ENCODE measurements around the gene PTGS1.

Gene PTGS1

DNA sequence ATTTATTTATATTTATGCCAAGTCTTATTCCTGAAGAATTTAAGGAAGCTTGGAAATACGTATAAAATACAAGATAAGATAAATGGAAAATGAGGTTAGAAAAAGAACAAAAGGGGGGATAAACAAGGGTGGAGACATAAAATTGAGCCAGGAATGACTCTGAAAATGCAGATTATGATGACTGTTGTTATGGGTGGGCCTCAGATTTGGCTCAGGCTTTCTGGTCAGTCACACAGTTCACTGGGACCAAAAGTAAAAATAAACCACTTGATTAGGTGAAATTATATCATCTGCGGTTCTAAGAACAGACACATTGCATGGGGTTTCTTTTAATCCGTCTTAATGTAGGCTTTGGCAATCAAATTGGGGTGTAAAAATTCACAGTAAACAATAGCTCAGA lies 55.9 kb downstream of the PTGS1 start (continued):
- TF ChIP-seq HOXD13 (CRISPR knock-in tag; IDR thresholded peaks at IDR 0.05; ENCODE audit: borderline replicate concordance) (no peak), TRIM28 (IDR thresholded peaks at IDR 0.05; ENCODE audit: borderline replicate concordance, low read length) (no peak), ZNF596 (tag by site-specific recombination; IDR thresholded peaks at IDR 0.05) (no peak), ZNF501 (tag by site-specific recombination; IDR thresholded peaks at IDR 0.05) (no peak), ZNF324 (tag by site-specific recombination; IDR thresholded peaks at IDR 0.05) (no peak), ZNF658 (tag by site-specific recombination; IDR thresholded peaks at IDR 0.05) (no peak), ZNF830 (tag by site-specific recombination; IDR thresholded peaks at IDR 0.05; ENCODE audit: low read depth) (no peak)
- TF ChIP-seq, protein P1, sequence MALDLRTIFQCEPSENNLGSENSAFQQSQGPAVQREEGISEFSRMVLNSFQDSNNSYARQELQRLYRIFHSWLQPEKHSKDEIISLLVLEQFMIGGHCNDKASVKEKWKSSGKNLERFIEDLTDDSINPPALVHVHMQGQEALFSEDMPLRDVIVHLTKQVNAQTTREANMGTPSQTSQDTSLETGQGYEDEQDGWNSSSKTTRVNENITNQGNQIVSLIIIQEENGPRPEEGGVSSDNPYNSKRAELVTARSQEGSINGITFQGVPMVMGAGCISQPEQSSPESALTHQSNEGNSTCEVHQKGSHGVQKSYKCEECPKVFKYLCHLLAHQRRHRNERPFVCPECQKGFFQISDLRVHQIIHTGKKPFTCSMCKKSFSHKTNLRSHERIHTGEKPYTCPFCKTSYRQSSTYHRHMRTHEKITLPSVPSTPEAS (tag by site-specific recombination; IDR thresholded peaks at IDR 0.05) = no peak
- TF ChIP-seq, protein P2, sequence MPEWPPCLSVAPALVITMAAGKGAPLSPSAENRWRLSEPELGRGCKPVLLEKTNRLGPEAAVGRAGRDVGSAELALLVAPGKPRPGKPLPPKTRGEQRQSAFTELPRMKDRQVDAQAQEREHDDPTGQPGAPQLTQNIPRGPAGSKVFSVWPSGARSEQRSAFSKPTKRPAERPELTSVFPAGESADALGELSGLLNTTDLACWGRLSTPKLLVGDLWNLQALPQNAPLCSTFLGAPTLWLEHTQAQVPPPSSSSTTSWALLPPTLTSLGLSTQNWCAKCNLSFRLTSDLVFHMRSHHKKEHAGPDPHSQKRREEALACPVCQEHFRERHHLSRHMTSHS (tag by site-specific recombination; IDR thresholded peaks at IDR 0.05) = no peak
- TF ChIP-seq, protein P3, sequence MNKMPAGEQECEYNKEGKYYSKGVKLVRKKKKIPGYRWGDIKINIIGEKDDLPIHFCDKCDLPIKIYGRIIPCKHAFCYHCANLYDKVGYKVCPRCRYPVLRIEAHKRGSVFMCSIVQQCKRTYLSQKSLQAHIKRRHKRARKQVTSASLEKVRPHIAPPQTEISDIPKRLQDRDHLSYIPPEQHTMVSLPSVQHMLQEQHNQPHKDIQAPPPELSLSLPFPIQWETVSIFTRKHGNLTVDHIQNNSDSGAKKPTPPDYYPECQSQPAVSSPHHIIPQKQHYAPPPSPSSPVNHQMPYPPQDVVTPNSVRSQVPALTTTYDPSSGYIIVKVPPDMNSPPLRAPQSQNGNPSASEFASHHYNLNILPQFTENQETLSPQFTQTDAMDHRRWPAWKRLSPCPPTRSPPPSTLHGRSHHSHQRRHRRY (tag by site-specific recombination; IDR thresholded peaks at IDR 0.05) = no peak

DNA sequence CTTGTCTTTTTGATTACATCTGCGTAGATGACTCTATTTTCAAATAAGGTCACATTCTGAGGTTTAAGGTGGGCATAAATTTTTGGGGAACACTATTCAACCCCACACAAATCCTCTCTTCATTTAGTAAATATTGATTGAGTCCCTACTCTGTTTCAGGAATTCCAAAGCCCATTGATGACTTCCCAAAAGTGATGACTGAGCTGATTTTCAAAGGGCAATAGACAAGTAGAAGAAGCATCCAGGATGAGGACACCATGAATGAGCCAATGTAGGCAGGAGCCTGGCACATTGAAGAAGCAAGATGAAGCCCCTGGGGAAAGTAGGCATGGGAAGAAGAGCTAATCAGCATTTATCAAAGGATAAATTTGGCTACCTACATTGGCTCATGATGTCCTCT lies 71.7 kb downstream of the PTGS1 start:
- Histone ChIP-seq H3K36me3 (ENCODE audit: control insufficient read depth in 2 of 2, insufficient read depth in 1 of 2, low read length in 2 of 2) (no peaks in the 10 kb centered on the region), H3K4me1 (ENCODE audit: control insufficient read depth, insufficient read depth, low read length) (no peaks in the 10 kb centered on the region), H3K4me3 (ENCODE audit: low read depth, low read length) (no peak overlapping the region), H3K9me3 (ENCODE audit: control insufficient read depth, insufficient read depth, low read depth, low read length) (no peaks in the 10 kb centered on the region), H3K27ac (ENCODE audit: extremely low read depth, low read depth, low read length) (no peak overlapping the region)
- ChIA-PET POLR2A (no interaction called here), CTCF (interaction anchor here (1.5 kb wide), 1 partner anchor 12 kb away, joined by 5 read pairs; no protein-coding TSS in a partner anchor)
- TF ChIP-seq ZNF416 (tag by site-specific recombination; IDR thresholded peaks at IDR 0.05) (no peak), ZNF747 (tag by site-specific recombination; IDR thresholded peaks at IDR 0.05) (no peak), ZNF202 (tag by site-specific recombination; IDR thresholded peaks at IDR 0.05; ENCODE audit: borderline replicate concordance) (no peak), ZFHX2 (tag by site-specific recombination; conservative IDR thresholded peaks at IDR 0.05) (no peak), ZNF555 (tag by site-specific recombination; conservative IDR thresholded peaks at IDR 0.05) (no peak), SP2 (tag by site-specific recombination; IDR thresholded peaks at IDR 0.05) (no peak), ZNF76 (tag by site-specific recombination; IDR thresholded peaks at IDR 0.05; ENCODE audit: borderline replicate concordance, low read depth) (no peak), ZNF791 (tag by site-specific recombination; IDR thresholded peaks at IDR 0.05) (no peak), ZNF184 (tag by site-specific recombination; IDR thresholded peaks at IDR 0.05) (no peak), ZNF114 (tag by site-specific recombination; IDR thresholded peaks at IDR 0.05) (no peak), ZSCAN30 (tag by site-specific recombination; IDR thresholded peaks at IDR 0.05) (no peak), ZNF660 (tag by site-specific recombination; IDR thresholded peaks at IDR 0.05) (no peak), ZNF843 (tag by site-specific recombination; IDR thresholded peaks at IDR 0.05) (no peak)
